ENCODE measurements around the gene KLRG1. TPM values are rescaled to one million over a fixed set of nuclear protein-coding genes. Genes with fewer than 3 reads are reported as not detected.

KLRG1 gene
- total and polyA plus RNA-seq, 2 of the 4 experiments (the other 2 are of a cell fraction), result 0.36 to 0.54 TPM

GRCh38 chr12:8958066-8958465 lies 31.3 kb upstream of the KLRG1 start:
- no peak overlapping the region for H3K4ac ChIP-seq (ENCODE audit: low read depth, low read length)
- H2BK15ac ChIP-seq (ENCODE audit: low read depth, low read length), result no peak overlapping the region
- TF ChIP-seq MXI1 (IDR thresholded peaks at IDR 0.05; ENCODE audit: borderline replicate concordance, low read depth, low read length) (no peak), FOS (IDR thresholded peaks at IDR 0.05; ENCODE audit: low read depth, low read length) (no peak)
- no peak overlapping the region for H4K5ac ChIP-seq (ENCODE audit: low read depth, low read length)
- H3K4me2 ChIP-seq (ENCODE audit: low read depth, low read length), result no peak overlapping the region
- H3K23ac ChIP-seq (ENCODE audit: low read depth, low read length), result no peak overlapping the region
- ChIA-PET CTCF (no interaction called here), POLR2A (ENCODE audit: unreplicated experiment) (no interaction called here)
- H2BK120ac ChIP-seq (ENCODE audit: low read depth, low read length), result no peak overlapping the region
- no peak overlapping the region for H4K91ac ChIP-seq (ENCODE audit: insufficient read depth, low read depth, low read length)
- H3K9ac ChIP-seq (ENCODE audit: low read depth, low read length), result no peak overlapping the region
- H3K9me1 ChIP-seq (ENCODE audit: insufficient read depth, low read length), result no peaks in the 10 kb centered on the region
- no peak overlapping the region for H4K8ac ChIP-seq (ENCODE audit: low read depth in 2 of 2, low read length in 2 of 2)
- no peak overlapping the region for H2AK5ac ChIP-seq (ENCODE audit: low read depth, low read length)
- no peak overlapping the region for H3K14ac ChIP-seq (replicated peaks; ENCODE audit: low read depth, low read length)
- H3K36me3 ChIP-seq (ENCODE audit: control insufficient read depth, insufficient read depth, low read length), result no peaks in the 10 kb centered on the region
- no peak overlapping the region for H2AK9ac ChIP-seq (replicated peaks; ENCODE audit: low read depth, low read length, poor library complexity)
- H3K4me3 ChIP-seq (ENCODE audit: insufficient read depth, low read depth, low read length), result no peak overlapping the region
- H2BK5ac ChIP-seq (ENCODE audit: low read depth, low read length, poor library complexity, severe bottlenecking), result no peak overlapping the region
- H2AFZ ChIP-seq (replicated peaks; ENCODE audit: low read length, poor library complexity), result no peak overlapping the region
- H3K27ac ChIP-seq (ENCODE audit: insufficient read depth, low read length), result no peak overlapping the region
- in situ Hi-C loops (cut with MboI; ENCODE audit: low sequenced_read_pairs), result no loop called here
- ATAC-seq (ENCODE audit: low read depth), result no peak
- intact Hi-C loops (cut with micrococcal nuclease), result no loop called here
- no peaks in the 10 kb centered on the region for H3K79me1 ChIP-seq (ENCODE audit: low read depth in 1 of 2, low read length in 2 of 2)
- dilution Hi-C loops (cut with HindIII; ENCODE audit: low sequenced_read_pairs, unreplicated experiment), result no loop called here
- H3K18ac ChIP-seq (ENCODE audit: low read depth, low read length), result no peak overlapping the region
- BruUV-seq (replicated peaks), result no TSS peak
- WGBS, 2 experiments (ENCODE audit: extremely low coverage in 2 of 2, insufficient read length in 1 of 2), result no CpG with 5 or more reads among the region's 2 CpGs
- H3K9me3 ChIP-seq (ENCODE audit: control insufficient read depth, insufficient read depth, low read length), result no peaks in the 10 kb centered on the region
- no peak overlapping the region for H3K56ac ChIP-seq (ENCODE audit: extremely low read depth, insufficient read depth, low read length)
- H4K20me1 ChIP-seq (ENCODE audit: insufficient read depth, low read length), result no peaks in the 10 kb centered on the region
- no peaks in the 10 kb centered on the region for H3K4me1 ChIP-seq (ENCODE audit: control insufficient read depth, insufficient read depth, low read length)
- DNase-seq, result no peak
- no peak overlapping the region for H2BK20ac ChIP-seq (ENCODE audit: low read depth, low read length)
- no peaks in the 10 kb centered on the region for H3K27me3 ChIP-seq (ENCODE audit: control insufficient read depth, insufficient read depth, low read length)

Measured in IMR-90 (cell line).